ENCODE results near the gene IGFL1.

DNA sequence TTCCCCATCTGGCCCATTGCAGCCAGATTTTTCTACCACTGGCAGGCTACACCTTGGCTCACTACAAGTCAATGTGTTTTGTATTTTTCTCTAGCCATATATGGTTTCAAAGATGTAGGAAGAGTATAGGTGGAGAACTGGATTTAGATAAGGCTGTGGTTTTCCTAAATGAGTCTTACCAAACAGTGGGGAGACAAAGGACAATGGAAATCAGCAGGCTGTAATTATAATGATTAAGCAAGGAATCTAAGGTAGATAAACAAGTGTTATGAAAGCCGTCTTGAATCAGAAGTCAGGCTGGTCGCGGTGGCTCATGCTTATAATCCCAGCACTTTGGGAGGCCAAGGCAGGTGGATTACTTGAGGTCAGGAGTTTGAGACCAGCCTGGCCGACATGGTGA lies 11.2 kb downstream of the IGFL1 start:
- TF ChIP-seq POLR2A (IDR thresholded peaks at IDR 0.05; ENCODE audit: control extremely low read depth in 1 of 2, low read depth in 2 of 2, low read length in 2 of 2) (no peak), EZH2 (IDR thresholded peaks at IDR 0.05; ENCODE audit: low read depth, low read length, severe bottlenecking) (no peak), BCL11A (IDR thresholded peaks at IDR 0.05; ENCODE audit: low read depth in 2 of 2, low read length in 2 of 2) (no peak), JUN (IDR thresholded peaks at IDR 0.05; ENCODE audit: low read depth, low read length) (no peak), TAF1 (IDR thresholded peaks at IDR 0.05; ENCODE audit: low read depth, low read length) (no peak), KDM1A (IDR thresholded peaks at IDR 0.05; ENCODE audit: borderline replicate concordance, low read length) (no peak), CHD2 (IDR thresholded peaks at IDR 0.05; ENCODE audit: low read length) (no peak)
- TF ChIP-seq, protein P1, sequence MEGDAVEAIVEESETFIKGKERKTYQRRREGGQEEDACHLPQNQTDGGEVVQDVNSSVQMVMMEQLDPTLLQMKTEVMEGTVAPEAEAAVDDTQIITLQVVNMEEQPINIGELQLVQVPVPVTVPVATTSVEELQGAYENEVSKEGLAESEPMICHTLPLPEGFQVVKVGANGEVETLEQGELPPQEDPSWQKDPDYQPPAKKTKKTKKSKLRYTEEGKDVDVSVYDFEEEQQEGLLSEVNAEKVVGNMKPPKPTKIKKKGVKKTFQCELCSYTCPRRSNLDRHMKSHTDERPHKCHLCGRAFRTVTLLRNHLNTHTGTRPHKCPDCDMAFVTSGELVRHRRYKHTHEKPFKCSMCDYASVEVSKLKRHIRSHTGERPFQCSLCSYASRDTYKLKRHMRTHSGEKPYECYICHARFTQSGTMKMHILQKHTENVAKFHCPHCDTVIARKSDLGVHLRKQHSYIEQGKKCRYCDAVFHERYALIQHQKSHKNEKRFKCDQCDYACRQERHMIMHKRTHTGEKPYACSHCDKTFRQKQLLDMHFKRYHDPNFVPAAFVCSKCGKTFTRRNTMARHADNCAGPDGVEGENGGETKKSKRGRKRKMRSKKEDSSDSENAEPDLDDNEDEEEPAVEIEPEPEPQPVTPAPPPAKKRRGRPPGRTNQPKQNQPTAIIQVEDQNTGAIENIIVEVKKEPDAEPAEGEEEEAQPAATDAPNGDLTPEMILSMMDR (IDR thresholded peaks at IDR 0.05; ENCODE audit: control extremely low read depth in 1 of 3, insufficient read depth in 1 of 3, low read depth in 1 of 3, low read length in 3 of 3): no peak

All from H1 (cell line).